HL-60 (cell line): ENCODE measurements around the gene YPEL5.

Experiments used
- DNase-seq, 2 experiments: peaks; one replicate each; pipeline ENCODE4 v3.0.0-alpha.2; 2010 to 2020; ENCODE audit warnings: low read depth in 1 of 2, low spot score in 1 of 2
- H3K27ac ChIP-seq: fragments of 250-450 bp; sonication (Bioruptor Pico); replicated peaks from 2 replicates; pipeline ENCODE4 v1.5.1; 2020; ENCODE audit warnings: mild to moderate bottlenecking, moderate library complexity
- H3K27me3 ChIP-seq: fragments of 250-450 bp; sonication (Bioruptor Pico); 2 replicates; pipeline ENCODE4 v1.5.1; 2021; ENCODE audit warnings: mild to moderate bottlenecking, moderate library complexity; ENCODE audit not compliant: insufficient read depth, poor library complexity, severe bottlenecking
- H3K4me3 ChIP-seq: replicated peaks from 2 replicates; pipeline ENCODE4 v1.5.1; 2011; ENCODE audit warnings: mild to moderate bottlenecking, control low read depth, low read length; ENCODE audit not compliant: insufficient read depth
- GABPA ChIP-seq: IDR thresholded peaks from 2 replicates; pipeline ENCODE4 v1.6.1; 2012; ENCODE audit warnings: low read depth
- POLR2AphosphoS5 ChIP-seq: IDR thresholded peaks from 2 replicates; pipeline ENCODE4 v1.6.1; 2012; ENCODE audit warnings: low read depth
- SPI1 ChIP-seq: IDR thresholded peaks from 2 replicates; pipeline ENCODE4 v1.6.1; 2012; ENCODE audit warnings: low read depth, mild to moderate bottlenecking, borderline replicate concordance
- TF ChIP-seq, protein P1 (sequence below): IDR thresholded peaks from one replicate; pipeline ENCODE4 v1.5.1; 2011; ENCODE audit warnings: low read length, control low read depth, inconsistent platforms; ENCODE audit not compliant: insufficient read depth
- TF ChIP-seq, protein P2 (sequence below): IDR thresholded peaks from 2 replicates; pipeline ENCODE4 v1.6.1; 2012; ENCODE audit warnings: low read depth; ENCODE audit not compliant: insufficient replicate concordance

Gene YPEL5

DNA sequence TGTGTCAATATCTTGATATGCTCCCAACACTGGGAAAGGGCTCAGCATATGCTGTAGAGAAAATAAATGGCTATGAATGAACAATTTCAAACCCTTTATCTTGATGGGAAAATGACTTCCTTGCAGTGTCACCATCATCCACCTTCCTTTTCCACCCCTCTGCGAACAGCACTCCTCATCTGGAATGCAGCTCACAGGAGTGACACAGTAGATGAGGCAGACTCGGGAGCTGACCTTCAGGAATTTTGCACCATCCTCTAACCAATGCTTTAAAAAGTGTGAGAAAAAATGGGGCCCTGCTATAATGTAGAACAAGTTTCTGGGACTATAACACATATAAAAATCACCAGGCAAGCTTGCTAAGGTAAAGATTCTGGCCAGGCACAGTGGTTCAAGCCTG is 41.3 kb upstream of the YPEL5 start:
- Histone ChIP-seq H3K4me3 (no peak overlapping the region), H3K27ac (no peak overlapping the region), H3K27me3 (no peaks in the 10 kb centered on the region)
- TF ChIP-seq SPI1 (no peak), POLR2AphosphoS5 (no peak), GABPA (no peak)
- TF ChIP-seq, protein P1, sequence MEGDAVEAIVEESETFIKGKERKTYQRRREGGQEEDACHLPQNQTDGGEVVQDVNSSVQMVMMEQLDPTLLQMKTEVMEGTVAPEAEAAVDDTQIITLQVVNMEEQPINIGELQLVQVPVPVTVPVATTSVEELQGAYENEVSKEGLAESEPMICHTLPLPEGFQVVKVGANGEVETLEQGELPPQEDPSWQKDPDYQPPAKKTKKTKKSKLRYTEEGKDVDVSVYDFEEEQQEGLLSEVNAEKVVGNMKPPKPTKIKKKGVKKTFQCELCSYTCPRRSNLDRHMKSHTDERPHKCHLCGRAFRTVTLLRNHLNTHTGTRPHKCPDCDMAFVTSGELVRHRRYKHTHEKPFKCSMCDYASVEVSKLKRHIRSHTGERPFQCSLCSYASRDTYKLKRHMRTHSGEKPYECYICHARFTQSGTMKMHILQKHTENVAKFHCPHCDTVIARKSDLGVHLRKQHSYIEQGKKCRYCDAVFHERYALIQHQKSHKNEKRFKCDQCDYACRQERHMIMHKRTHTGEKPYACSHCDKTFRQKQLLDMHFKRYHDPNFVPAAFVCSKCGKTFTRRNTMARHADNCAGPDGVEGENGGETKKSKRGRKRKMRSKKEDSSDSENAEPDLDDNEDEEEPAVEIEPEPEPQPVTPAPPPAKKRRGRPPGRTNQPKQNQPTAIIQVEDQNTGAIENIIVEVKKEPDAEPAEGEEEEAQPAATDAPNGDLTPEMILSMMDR: no peak
- TF ChIP-seq, protein P2, sequence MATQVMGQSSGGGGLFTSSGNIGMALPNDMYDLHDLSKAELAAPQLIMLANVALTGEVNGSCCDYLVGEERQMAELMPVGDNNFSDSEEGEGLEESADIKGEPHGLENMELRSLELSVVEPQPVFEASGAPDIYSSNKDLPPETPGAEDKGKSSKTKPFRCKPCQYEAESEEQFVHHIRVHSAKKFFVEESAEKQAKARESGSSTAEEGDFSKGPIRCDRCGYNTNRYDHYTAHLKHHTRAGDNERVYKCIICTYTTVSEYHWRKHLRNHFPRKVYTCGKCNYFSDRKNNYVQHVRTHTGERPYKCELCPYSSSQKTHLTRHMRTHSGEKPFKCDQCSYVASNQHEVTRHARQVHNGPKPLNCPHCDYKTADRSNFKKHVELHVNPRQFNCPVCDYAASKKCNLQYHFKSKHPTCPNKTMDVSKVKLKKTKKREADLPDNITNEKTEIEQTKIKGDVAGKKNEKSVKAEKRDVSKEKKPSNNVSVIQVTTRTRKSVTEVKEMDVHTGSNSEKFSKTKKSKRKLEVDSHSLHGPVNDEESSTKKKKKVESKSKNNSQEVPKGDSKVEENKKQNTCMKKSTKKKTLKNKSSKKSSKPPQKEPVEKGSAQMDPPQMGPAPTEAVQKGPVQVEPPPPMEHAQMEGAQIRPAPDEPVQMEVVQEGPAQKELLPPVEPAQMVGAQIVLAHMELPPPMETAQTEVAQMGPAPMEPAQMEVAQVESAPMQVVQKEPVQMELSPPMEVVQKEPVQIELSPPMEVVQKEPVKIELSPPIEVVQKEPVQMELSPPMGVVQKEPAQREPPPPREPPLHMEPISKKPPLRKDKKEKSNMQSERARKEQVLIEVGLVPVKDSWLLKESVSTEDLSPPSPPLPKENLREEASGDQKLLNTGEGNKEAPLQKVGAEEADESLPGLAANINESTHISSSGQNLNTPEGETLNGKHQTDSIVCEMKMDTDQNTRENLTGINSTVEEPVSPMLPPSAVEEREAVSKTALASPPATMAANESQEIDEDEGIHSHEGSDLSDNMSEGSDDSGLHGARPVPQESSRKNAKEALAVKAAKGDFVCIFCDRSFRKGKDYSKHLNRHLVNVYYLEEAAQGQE: no peak
- DNase-seq: no peak

DNA sequence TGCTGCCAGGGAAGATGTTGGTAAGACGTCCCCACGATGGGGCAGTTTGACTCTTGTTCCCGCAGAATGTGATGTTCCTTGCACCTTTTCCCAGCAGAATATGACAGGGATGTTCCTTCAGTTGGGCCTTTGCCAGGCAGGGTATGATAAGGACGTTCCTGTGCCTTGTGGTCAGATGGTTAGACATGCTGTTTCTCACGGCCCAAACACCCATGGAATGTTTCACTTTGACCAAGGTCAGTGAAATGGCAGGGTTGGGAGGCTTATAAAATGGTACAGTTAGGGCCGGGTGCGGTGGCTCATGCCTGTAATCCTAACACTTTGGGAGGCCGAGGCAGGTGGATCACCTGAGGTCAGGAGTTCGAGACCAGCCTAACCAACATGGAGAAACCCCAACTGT is 40.3 kb upstream of the YPEL5 start:
- no peak for DNase-seq
- TF ChIP-seq GABPA: no peak
- TF ChIP-seq, protein P1: no peak
- H3K4me3 ChIP-seq: no peak overlapping the region
- no peaks in the 10 kb centered on the region for H3K27me3 ChIP-seq
- no peak overlapping the region for H3K27ac ChIP-seq

GRCh38 chr2:30108192-30108591 is 38.6 kb upstream of the YPEL5 start:
- TF ChIP-seq, protein P2: no peak
- TF ChIP-seq POLR2AphosphoS5: no peak
- no peak for TF ChIP-seq GABPA
- no peak for TF ChIP-seq SPI1
- TF ChIP-seq, protein P1: no peak
- no peak overlapping the region for H3K27ac ChIP-seq
- H3K27me3 ChIP-seq: no peaks in the 10 kb centered on the region
- DNase-seq: no peak
- no peak overlapping the region for H3K4me3 ChIP-seq

DNA sequence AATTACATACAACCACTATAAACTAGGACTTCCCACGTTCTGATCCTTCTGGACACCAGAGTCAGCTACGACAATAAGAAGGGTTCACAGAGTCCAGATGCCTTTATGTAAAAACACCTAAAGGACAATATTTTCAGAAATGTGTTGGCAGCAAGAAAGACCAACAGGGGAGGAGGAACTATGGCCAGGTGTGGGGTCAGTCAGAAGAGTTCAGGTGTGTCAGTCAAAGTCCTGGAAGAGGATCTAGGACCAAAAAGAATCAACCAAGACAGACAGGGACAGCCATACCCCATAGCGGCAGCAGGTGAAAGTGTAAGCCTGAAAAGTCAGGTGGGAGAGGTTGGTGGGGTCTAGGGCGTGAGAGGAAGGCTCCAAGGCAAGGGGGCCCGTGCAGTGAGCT is 38.0 kb upstream of the YPEL5 start:
- DNase-seq: no peak
- Histone ChIP-seq H3K27ac (no peak overlapping the region), H3K27me3 (no peaks in the 10 kb centered on the region), H3K4me3 (no peak overlapping the region)
- TF ChIP-seq, protein P2: no peak
- TF ChIP-seq SPI1 (no peak), GABPA (no peak), POLR2AphosphoS5 (no peak)
- TF ChIP-seq, protein P1: no peak
